SU-DHL-6 (cell line): ENCODE results near the gene SEC31A.

Experiments used
- EZH2phosphoT487 ChIP-seq: fragments of 200-600 bp; sonication (generic), shearing (Covaris generic); conservative IDR thresholded peaks from 2 replicates; pipeline ENCODE4 v1.6.1; 2018; ENCODE audit warnings: mild to moderate bottlenecking, antibody characterized with exemption, low read length, moderate library complexity, mixed read lengths
- TF ChIP-seq, protein P1 (sequence below): fragments of 200-600 bp; sonication (generic); IDR thresholded peaks from one replicate; pipeline ENCODE4 v1.5.1; 2017; ENCODE audit warnings: antibody characterized with exemption, mild to moderate bottlenecking, low read length, moderate library complexity; ENCODE audit not compliant: insufficient read depth, poor library complexity, severe bottlenecking

DNA sequence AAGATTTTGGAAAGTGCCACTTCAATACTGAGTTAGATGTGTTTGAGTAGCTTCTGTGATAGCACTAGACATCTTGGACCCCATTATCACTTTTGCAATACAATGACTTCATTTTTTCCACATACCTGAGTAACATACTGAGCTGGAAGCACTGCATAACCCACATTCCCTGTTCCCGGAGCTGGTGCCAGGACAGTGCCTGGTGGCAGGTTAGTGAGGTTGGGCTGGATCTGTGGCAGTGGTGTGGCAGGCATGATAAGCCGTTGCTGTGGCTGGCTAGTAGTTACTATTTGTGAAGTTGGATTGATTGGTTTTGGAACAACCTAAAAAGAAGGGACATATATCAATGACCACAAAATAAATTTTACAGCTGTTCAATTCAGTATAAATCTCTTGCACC is 48.5 kb upstream of the SEC31A start:
- TF ChIP-seq, protein P1, sequence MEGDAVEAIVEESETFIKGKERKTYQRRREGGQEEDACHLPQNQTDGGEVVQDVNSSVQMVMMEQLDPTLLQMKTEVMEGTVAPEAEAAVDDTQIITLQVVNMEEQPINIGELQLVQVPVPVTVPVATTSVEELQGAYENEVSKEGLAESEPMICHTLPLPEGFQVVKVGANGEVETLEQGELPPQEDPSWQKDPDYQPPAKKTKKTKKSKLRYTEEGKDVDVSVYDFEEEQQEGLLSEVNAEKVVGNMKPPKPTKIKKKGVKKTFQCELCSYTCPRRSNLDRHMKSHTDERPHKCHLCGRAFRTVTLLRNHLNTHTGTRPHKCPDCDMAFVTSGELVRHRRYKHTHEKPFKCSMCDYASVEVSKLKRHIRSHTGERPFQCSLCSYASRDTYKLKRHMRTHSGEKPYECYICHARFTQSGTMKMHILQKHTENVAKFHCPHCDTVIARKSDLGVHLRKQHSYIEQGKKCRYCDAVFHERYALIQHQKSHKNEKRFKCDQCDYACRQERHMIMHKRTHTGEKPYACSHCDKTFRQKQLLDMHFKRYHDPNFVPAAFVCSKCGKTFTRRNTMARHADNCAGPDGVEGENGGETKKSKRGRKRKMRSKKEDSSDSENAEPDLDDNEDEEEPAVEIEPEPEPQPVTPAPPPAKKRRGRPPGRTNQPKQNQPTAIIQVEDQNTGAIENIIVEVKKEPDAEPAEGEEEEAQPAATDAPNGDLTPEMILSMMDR, result no peak
- TF ChIP-seq EZH2phosphoT487, result no peak
